NCI-H446 treated with DMSO at 0.1 percent for 48 hours (cell line): ENCODE measurements around the gene AGRN.
A peak's percentile ranks its signal among the peaks of the same experiment; 100 is the strongest.
"Not testable (repeated sequence)": the region's sequence is repeated elsewhere in the genome, so short reads cannot be mapped to it uniquely, and the experiment has no call there.

Experiments
- DNase-seq: peaks from one replicate; lab custom pipeline; 2025; lab: John Stamatoyannopoulos, UW

Gene AGRN

GRCh38 chr1:1001057-1001783 lies 18.7 kb upstream of the AGRN start:
- DNase-seq = no peak

GRCh38 chr1:1003618-1004419 lies 16.1 kb upstream of the AGRN start:
- DNase-seq = no peak

GRCh38 chr1:1004420-1004779 lies 15.5 kb upstream of the AGRN start:
- no peak for DNase-seq

GRCh38 chr1:1004780-1005697 lies 14.9 kb upstream of the AGRN start:
- no peak for DNase-seq

- DNase-seq = no peak
These were observed 14.1 kb upstream of the AGRN start for GRCh38 chr1:1005774-1006304.

GRCh38 chr1:1006305-1007159 lies 13.4 kb upstream of the AGRN start:
- DNase-seq = no peak

- not testable (repeated sequence) for DNase-seq
These were observed 9.8 kb upstream of the AGRN start for GRCh38 chr1:1010131-1010530.

- no peak for DNase-seq
These were observed 8.4 kb upstream of the AGRN start for GRCh38 chr1:1011396-1011949.

GRCh38 chr1:1012736-1013104 lies 7.2 kb upstream of the AGRN start:
- not testable (repeated sequence) for DNase-seq

GRCh38 chr1:1013105-1013921 lies 6.6 kb upstream of the AGRN start, which contains the start of gene ISG15:
Gene ISG15, plus strand, starts transcription at chr1:1013497. Its CDS starts 77 bp downstream, at chr1:1013574.
- DNase-seq = peak; percentile 11

GRCh38 chr1:1013922-1014648 lies 5.8 kb upstream of the AGRN start:
- no peak for DNase-seq

- no peak for DNase-seq
These were observed 4.9 kb upstream of the AGRN start for GRCh38 chr1:1014799-1015681.

- not testable (repeated sequence) for DNase-seq
These were observed 2.3 kb upstream of the AGRN start for GRCh38 chr1:1017397-1018320.

- not testable (repeated sequence) for DNase-seq
These were observed 1.6 kb upstream of the AGRN start for GRCh38 chr1:1018321-1018685.

GRCh38 chr1:1019122-1019999 lies 559 bp upstream of the AGRN start:
- DNase-seq = peak; percentile 70

- DNase-seq = no peak
These were observed 592 bp downstream of the AGRN start for GRCh38 chr1:1020415-1021009.
